SH-SY5Y (cell line): ENCODE results near the gene CLDN4.

Experiments used
- GATA2 ChIP-seq: IDR thresholded peaks from 2 replicates; pipeline ENCODE4 v1.6.1; 2011; ENCODE audit warnings: mild to moderate bottlenecking, low read depth, low read length
- GATA3 ChIP-seq: IDR thresholded peaks from 2 replicates; pipeline ENCODE4 v1.6.1; 2011; ENCODE audit warnings: low read depth, mild to moderate bottlenecking, low read length, moderate library complexity

DNA sequence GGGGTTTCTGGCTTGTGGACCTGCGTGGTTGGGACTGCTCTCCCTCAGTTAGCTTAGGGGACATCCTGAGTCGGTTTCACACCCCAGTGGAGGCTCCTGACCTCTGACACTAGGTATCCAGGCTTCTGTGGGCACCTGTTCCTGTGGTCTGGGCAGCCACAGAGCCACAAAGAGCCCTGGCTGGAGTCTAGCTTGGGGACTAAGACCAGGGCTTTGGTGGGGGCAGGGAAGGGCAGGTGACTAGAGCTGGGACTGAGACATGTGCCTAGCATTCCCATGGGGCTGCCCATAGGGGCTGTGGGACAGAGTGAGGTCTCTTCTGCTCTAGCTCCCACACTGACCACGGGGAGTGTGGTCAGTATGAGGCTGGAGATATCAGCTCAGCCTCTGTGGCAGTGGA, 26.1 kb downstream of the CLDN4 start:
- TF ChIP-seq GATA3 (no peak), GATA2 (no peak)
